Measurements from ENCODE around the gene ASPHD1.

DNA sequence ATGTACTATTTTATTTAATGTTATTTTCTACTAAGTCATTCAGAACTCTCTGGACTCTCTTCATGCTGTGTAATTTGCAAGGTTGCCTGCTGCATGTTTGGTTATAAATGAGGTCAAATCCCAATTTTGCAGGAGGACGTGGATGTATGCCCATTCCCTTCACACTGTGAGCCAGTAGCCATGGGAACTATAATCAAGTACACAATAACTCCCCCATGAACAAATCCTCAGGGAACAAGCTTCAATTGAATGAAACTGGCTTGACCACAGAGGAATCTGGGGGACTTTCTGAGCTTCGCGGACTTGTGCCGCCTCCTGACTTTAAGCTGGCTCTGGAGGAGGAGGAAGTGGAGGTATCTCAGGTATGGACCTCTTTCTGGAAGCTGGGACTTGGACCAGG lies 40.4 kb downstream of the ASPHD1 start:
- TF ChIP-seq, protein P1, sequence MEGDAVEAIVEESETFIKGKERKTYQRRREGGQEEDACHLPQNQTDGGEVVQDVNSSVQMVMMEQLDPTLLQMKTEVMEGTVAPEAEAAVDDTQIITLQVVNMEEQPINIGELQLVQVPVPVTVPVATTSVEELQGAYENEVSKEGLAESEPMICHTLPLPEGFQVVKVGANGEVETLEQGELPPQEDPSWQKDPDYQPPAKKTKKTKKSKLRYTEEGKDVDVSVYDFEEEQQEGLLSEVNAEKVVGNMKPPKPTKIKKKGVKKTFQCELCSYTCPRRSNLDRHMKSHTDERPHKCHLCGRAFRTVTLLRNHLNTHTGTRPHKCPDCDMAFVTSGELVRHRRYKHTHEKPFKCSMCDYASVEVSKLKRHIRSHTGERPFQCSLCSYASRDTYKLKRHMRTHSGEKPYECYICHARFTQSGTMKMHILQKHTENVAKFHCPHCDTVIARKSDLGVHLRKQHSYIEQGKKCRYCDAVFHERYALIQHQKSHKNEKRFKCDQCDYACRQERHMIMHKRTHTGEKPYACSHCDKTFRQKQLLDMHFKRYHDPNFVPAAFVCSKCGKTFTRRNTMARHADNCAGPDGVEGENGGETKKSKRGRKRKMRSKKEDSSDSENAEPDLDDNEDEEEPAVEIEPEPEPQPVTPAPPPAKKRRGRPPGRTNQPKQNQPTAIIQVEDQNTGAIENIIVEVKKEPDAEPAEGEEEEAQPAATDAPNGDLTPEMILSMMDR (IDR thresholded peaks at IDR 0.05) = no peak
- TF ChIP-seq POLR2A (IDR thresholded peaks at IDR 0.05) (no peak), EP300 (IDR thresholded peaks at IDR 0.05) (no peak)
